H9 (cell line): ENCODE measurements around the gene CFAP119. TPM values are rescaled to one million over a fixed set of nuclear protein-coding genes. Genes with fewer than 3 reads are reported as not detected.

Source experiments
- DNase-seq: peaks from one replicate; pipeline ENCODE4 v3.0.0-alpha.2; 2017
- H2AFZ ChIP-seq: one replicate; pipeline ENCODE4 v1.6.1; 2013; ENCODE audit warnings: mild to moderate bottlenecking, low read length, control low read depth, moderate library complexity
- H2AK5ac ChIP-seq: 2 replicates; pipeline ENCODE4 v1.6.1; 2013; ENCODE audit warnings: low read length, control low read depth, mixed read lengths; ENCODE audit not compliant: insufficient read length
- H2BK120ac ChIP-seq: one replicate; pipeline ENCODE4 v1.6.1; 2013; ENCODE audit warnings: low read depth, mild to moderate bottlenecking, low read length, control low read depth, inconsistent platforms; ENCODE audit not compliant: poor library complexity, severe bottlenecking
- H2BK12ac ChIP-seq: 2 replicates; pipeline ENCODE4 v1.6.1; 2013; ENCODE audit warnings: low read length, control low read depth, mixed read lengths, low read depth; ENCODE audit not compliant: insufficient read length
- H2BK15ac ChIP-seq: 2 replicates; pipeline ENCODE4 v1.6.1; 2013; ENCODE audit warnings: low read depth, low read length, control low read depth
- H2BK20ac ChIP-seq: one replicate; pipeline ENCODE4 v1.6.1; 2013; ENCODE audit warnings: low read depth, mild to moderate bottlenecking, low read length, control low read depth, inconsistent platforms; ENCODE audit not compliant: poor library complexity, severe bottlenecking
- H2BK5ac ChIP-seq: 2 replicates; pipeline ENCODE4 v1.6.1; 2013; ENCODE audit warnings: low read length, control low read depth, mixed read lengths; ENCODE audit not compliant: insufficient read length
- H3K14ac ChIP-seq: 2 replicates; pipeline ENCODE4 v1.6.1; 2013; ENCODE audit warnings: low read length, control low read depth; ENCODE audit not compliant: insufficient read depth
- H3K18ac ChIP-seq: 2 replicates; pipeline ENCODE4 v1.6.1; 2013; ENCODE audit warnings: low read depth, mild to moderate bottlenecking, mixed read lengths, low read length, control low read depth; ENCODE audit not compliant: insufficient read length
- H3K23ac ChIP-seq: 2 replicates; pipeline ENCODE4 v1.6.1; 2013; ENCODE audit warnings: low read length, control low read depth, mixed read lengths, low read depth; ENCODE audit not compliant: insufficient read length
- H3K23me2 ChIP-seq: 2 replicates; pipeline ENCODE4 v1.6.1; 2013; ENCODE audit warnings: low read depth, mild to moderate bottlenecking, mixed read lengths, low read length, control low read depth; ENCODE audit not compliant: insufficient read length, poor library complexity, severe bottlenecking
- H3K27ac ChIP-seq: 2 replicates; pipeline ENCODE4 v1.5.1; 2013; ENCODE audit warnings: low read length, control low read depth, mixed read lengths, low read depth; ENCODE audit not compliant: insufficient read length
- H3K27me3 ChIP-seq: 2 replicates; pipeline ENCODE4 v1.6.1; 2013; ENCODE audit warnings: low read length, control low read depth, inconsistent platforms; ENCODE audit not compliant: insufficient read depth
- H3K4ac ChIP-seq: 2 replicates; pipeline ENCODE4 v1.6.1; 2013; ENCODE audit warnings: low read depth, mild to moderate bottlenecking, control low read depth, inconsistent platforms, low read length, moderate library complexity
- H3K4me1 ChIP-seq: 2 replicates; pipeline ENCODE4 v1.6.1; 2013; ENCODE audit warnings: low read length, control low read depth, inconsistent platforms; ENCODE audit not compliant: insufficient read depth
- H3K4me2 ChIP-seq: 2 replicates; pipeline ENCODE4 v1.6.1; 2013; ENCODE audit warnings: low read length, control low read depth, mixed read lengths; ENCODE audit not compliant: insufficient read length, insufficient read depth
- H3K56ac ChIP-seq: 2 replicates; pipeline ENCODE4 v1.6.1; 2013; ENCODE audit warnings: low read depth, mild to moderate bottlenecking, mixed read lengths, low read length, control low read depth; ENCODE audit not compliant: insufficient read length
- H3K79me1 ChIP-seq: 2 replicates; pipeline ENCODE4 v1.6.1; 2013; ENCODE audit warnings: low read depth, mild to moderate bottlenecking, moderate library complexity, low read length, control low read depth, inconsistent platforms; ENCODE audit not compliant: insufficient read depth, poor library complexity, severe bottlenecking
- H3K79me2 ChIP-seq: 2 replicates; pipeline ENCODE4 v1.6.1; 2013; ENCODE audit warnings: low read length, control low read depth, inconsistent platforms; ENCODE audit not compliant: insufficient read depth
- H3K9ac ChIP-seq: 2 replicates; pipeline ENCODE4 v1.6.1; 2013; ENCODE audit warnings: low read length, control low read depth, mixed read lengths; ENCODE audit not compliant: insufficient read length; ENCODE audit errors: extremely low read depth
- H3K9me3 ChIP-seq: one replicate; pipeline ENCODE4 v1.6.1; 2013; ENCODE audit warnings: low read depth, low read length, inconsistent platforms; ENCODE audit not compliant: control insufficient read depth
- H3T11ph ChIP-seq: one replicate; pipeline ENCODE4 v1.6.1; 2013; ENCODE audit warnings: mild to moderate bottlenecking, low read length, control low read depth, inconsistent platforms
- H4K20me1 ChIP-seq: one replicate; pipeline ENCODE4 v1.6.1; 2013; ENCODE audit not compliant: control insufficient read depth, insufficient read length, insufficient read depth
- H4K5ac ChIP-seq: 2 replicates; pipeline ENCODE4 v1.6.1; 2013; ENCODE audit warnings: low read depth, mild to moderate bottlenecking, mixed read lengths, low read length, control low read depth; ENCODE audit not compliant: insufficient read length
- H4K8ac ChIP-seq: replicated peaks from 2 replicates; pipeline ENCODE4 v1.6.1; 2013; ENCODE audit warnings: low read length, control low read depth, mixed read lengths, low read depth; ENCODE audit not compliant: insufficient read length
- H4K91ac ChIP-seq: 2 replicates; pipeline ENCODE4 v1.6.1; 2013; ENCODE audit warnings: low read depth, mild to moderate bottlenecking, moderate library complexity, mixed read lengths, low read length, control low read depth; ENCODE audit not compliant: insufficient read length
- H3K27ac Mint-ChIP-seq, 3 experiments: 2 replicates in 2 of 3; 3 replicates in 1 of 3; pipeline ENCODE4 v1.8.0; 2020 to 2021; ENCODE audit warnings: mixed read lengths in 3 of 3, mild to moderate bottlenecking in 1 of 3, moderate library complexity in 1 of 3
- H3K27me3 Mint-ChIP-seq: 2 replicates; pipeline ENCODE4 v1.8.0; 2021; ENCODE audit warnings: low read depth, mild to moderate bottlenecking, moderate library complexity, mixed read lengths
- H3K36me3 Mint-ChIP-seq, 3 experiments: 2 replicates in 2 of 3; 3 replicates in 1 of 3; pipeline ENCODE4 v1.8.0; 2020 to 2021; ENCODE audit warnings: low read depth in 3 of 3, mixed read lengths in 3 of 3; ENCODE audit not compliant: insufficient read depth in 1 of 3
- H3K4me1 Mint-ChIP-seq, 2 experiments: 2 replicates each; pipeline ENCODE4 v1.8.0; 2020; ENCODE audit warnings: mixed read lengths in 2 of 2
- H3K4me3 Mint-ChIP-seq, 2 experiments: 2 replicates in 1 of 2; 3 replicates in 1 of 2; pipeline ENCODE4 v1.8.0; 2020 to 2021; ENCODE audit warnings: mild to moderate bottlenecking in 2 of 2, mixed read lengths in 2 of 2, moderate library complexity in 1 of 2
- H3K9me3 Mint-ChIP-seq, 2 experiments: 2 replicates in 1 of 2; 3 replicates in 1 of 2; pipeline ENCODE4 v1.8.0; 2020; ENCODE audit warnings: mild to moderate bottlenecking in 2 of 2, mixed read lengths in 2 of 2, moderate library complexity in 1 of 2
- CTCF ChIP-seq: fragments of 200-600 bp; sonication (generic); conservative IDR thresholded peaks from 3 replicates; pipeline ENCODE4 v1.8.0; 2021; ENCODE audit warnings: antibody characterized with exemption, mild to moderate bottlenecking
- WGBS: extraction: QIAGEN DNeasy Blood & Tissue Kit; methylation state at CpG from one replicate; pipeline ENCODE4 v1.1.7; 2013; ENCODE audit warnings: missing lambda C conversion rate, low lambda C conversion rate, mixed read lengths; ENCODE audit not compliant: insufficient read length; ENCODE audit errors: extremely low coverage; 5-methylcytosine and 5-hydroxymethylcytosine counted together
- total RNA-seq: library from RNA; stranded (reverse); gene quantifications from 2 replicates; pipeline ENCODE4 v1.2.1, GENCODE V29; 2021

CFAP119 gene
- total RNA-seq, 1 experiment from 2014 or later: 5.4 TPM

GRCh38 chr16:30743716-30744115 is 18.1 kb downstream of the CFAP119 start:
- Histone ChIP-seq H3K4me1 (no peaks in the 10 kb centered on the region), H3T11ph (no peak overlapping the region), H3K4me2 (no peak overlapping the region), H2BK15ac (no peak overlapping the region), H3K27me3 (no peaks in the 10 kb centered on the region), H3K79me1 (no peaks in the 10 kb centered on the region), H2BK120ac (no peak overlapping the region), H4K91ac (no peak overlapping the region), H3K9ac (no peak overlapping the region), H3K79me2 (no peaks in the 10 kb centered on the region), H2AK5ac (no peak overlapping the region), H2BK20ac (no peak overlapping the region), H3K56ac (no peak overlapping the region), H4K5ac (no peak overlapping the region), H3K27ac (no peak overlapping the region), H3K9me3 (no peaks in the 10 kb centered on the region), H2BK5ac (no peak overlapping the region), H2AFZ (no peak overlapping the region), H3K14ac (no peak overlapping the region), H4K20me1 (no peaks in the 10 kb centered on the region), H2BK12ac (no peak overlapping the region), H3K18ac (no peak overlapping the region), H3K23ac (no peak overlapping the region), H4K8ac (no peak overlapping the region), H3K23me2 (peaks cover 5% of the 10 kb centered on the region), H3K4ac (no peak overlapping the region)
- no peaks in the 10 kb centered on the region for H3K27me3 Mint-ChIP-seq
- H3K36me3 Mint-ChIP-seq: peaks cover 3 to 44% (median 25%) of the 10 kb centered on the region in 3 experiments; a peak in 6 of 7 replicates
- TF ChIP-seq CTCF: no peak
- H3K4me3 Mint-ChIP-seq: no peak overlapping the region
- H3K27ac Mint-ChIP-seq: peak overlapping the region in 1 of 3 experiments; percentile 26; a peak in 1 of 7 replicates
- no CpG with 5 or more reads among the region's 11 CpGs for WGBS
- no peak for DNase-seq
- peaks cover 12 to 24% of the 10 kb centered on the region in 2 experiments for H3K4me1 Mint-ChIP-seq
- H3K9me3 Mint-ChIP-seq: no peaks in the 10 kb centered on the region
